ENCODE measurements around the gene CACNA2D2.

DNA sequence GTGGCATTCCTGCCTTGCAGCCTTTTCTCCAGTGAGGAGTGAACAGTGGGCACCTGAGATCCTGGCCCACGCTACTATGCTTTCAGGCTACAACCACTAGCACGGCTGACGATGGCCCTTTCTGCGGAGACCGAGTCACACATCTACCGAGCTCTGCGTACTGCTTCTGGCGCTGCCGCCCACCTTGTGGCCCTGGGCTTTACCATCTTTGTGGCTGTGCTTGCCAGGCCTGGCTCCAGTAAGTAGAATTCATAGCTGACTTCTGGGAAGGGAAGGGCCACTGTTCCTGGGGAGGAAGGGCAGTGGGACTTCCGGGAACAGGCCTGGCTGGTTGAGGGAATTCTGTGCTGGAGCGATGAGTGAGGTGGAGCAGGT lies 152.1 kb downstream of the CACNA2D2 start:
- TF ChIP-seq, protein P1, sequence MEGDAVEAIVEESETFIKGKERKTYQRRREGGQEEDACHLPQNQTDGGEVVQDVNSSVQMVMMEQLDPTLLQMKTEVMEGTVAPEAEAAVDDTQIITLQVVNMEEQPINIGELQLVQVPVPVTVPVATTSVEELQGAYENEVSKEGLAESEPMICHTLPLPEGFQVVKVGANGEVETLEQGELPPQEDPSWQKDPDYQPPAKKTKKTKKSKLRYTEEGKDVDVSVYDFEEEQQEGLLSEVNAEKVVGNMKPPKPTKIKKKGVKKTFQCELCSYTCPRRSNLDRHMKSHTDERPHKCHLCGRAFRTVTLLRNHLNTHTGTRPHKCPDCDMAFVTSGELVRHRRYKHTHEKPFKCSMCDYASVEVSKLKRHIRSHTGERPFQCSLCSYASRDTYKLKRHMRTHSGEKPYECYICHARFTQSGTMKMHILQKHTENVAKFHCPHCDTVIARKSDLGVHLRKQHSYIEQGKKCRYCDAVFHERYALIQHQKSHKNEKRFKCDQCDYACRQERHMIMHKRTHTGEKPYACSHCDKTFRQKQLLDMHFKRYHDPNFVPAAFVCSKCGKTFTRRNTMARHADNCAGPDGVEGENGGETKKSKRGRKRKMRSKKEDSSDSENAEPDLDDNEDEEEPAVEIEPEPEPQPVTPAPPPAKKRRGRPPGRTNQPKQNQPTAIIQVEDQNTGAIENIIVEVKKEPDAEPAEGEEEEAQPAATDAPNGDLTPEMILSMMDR (IDR thresholded peaks at IDR 0.05; ENCODE audit: low read length), result no peak
- TF ChIP-seq EZH2 (optimal IDR thresholded peaks at IDR 0.05; ENCODE audit: low read depth, low read length), result no peak
- no peak for TF ChIP-seq EZH2phosphoT487 (IDR thresholded peaks at IDR 0.05; ENCODE audit: low read length)
